KBM-7 (cell line): Measurements from ENCODE around the gene NAT16.
A peak's percentile ranks its signal among the peaks of the same experiment; 100 is the strongest.

Experiments
- DNase-seq: peaks from one replicate; pipeline ENCODE4 v3.0.0-alpha.2; 2015
- in situ Hi-C: fragments of 300-500 bp; cut with MboI; formaldehyde crosslinking; loops from 2 replicates; pipeline ENCODE4 v1.14.3; 2020; ENCODE audit warnings: low sequenced_read_pairs, low pct_unique_long_range_greater_than_20kb, mixed read lengths

Gene NAT16

GRCh38 chr7:101163279-101164070 lies 16.6 kb downstream of the NAT16 start:
- DNase-seq = peak; percentile 64
- in situ Hi-C loops = no loop called here

GRCh38 chr7:101162551-101163278 lies 17.4 kb downstream of the NAT16 start:
- DNase-seq = peak; percentile 53

GRCh38 chr7:101161692-101162471 lies 18.2 kb downstream of the NAT16 start:
- in situ Hi-C loops = no loop called here

More at GRCh38 chr7:101162551-101163278, 17.4 kb downstream of the NAT16 start:
- in situ Hi-C loops = no loop called here

DNA sequence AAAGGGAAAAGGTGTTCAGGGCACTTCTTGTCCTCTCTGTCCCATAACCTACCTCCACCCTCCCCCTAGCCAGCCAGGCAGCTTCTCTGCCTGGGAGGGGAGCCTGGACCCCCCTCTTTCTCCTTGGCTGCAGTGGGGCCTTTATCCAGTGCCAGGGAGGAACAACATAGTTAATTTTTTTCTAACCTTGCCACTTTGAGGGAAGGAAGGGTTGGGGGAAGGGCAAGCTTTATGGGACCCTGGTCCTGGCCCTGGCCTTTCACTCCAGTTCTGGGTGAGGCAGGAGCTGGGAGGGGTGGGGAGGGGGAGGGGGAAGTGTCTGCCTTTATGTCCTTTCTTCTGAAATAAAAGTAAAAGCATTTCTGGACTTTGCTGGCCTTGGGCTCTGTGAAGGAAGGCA lies 19.2 kb downstream of the NAT16 start:
- in situ Hi-C loops = no loop called here
- no peak for DNase-seq

More at GRCh38 chr7:101161692-101162471, 18.2 kb downstream of the NAT16 start:
- DNase-seq = no peak

GRCh38 chr7:101159696-101160674 lies 20.1 kb downstream of the NAT16 start:
- in situ Hi-C loops = no loop called here
- no peak for DNase-seq

- DNase-seq = no peak
- in situ Hi-C loops = no loop called here
Measured at GRCh38 chr7:101156866-101157589, 23.1 kb downstream of the NAT16 start.

- no peak for DNase-seq
- in situ Hi-C loops = no loop called here
Measured at GRCh38 chr7:101156277-101156676, 23.8 kb downstream of the NAT16 start.

GRCh38 chr7:101155303-101155702 lies 24.8 kb downstream of the NAT16 start:
- in situ Hi-C loops = no loop called here
- DNase-seq = no peak

GRCh38 chr7:101154693-101155102 lies 25.4 kb downstream of the NAT16 start:
- DNase-seq = no peak
- in situ Hi-C loops = no loop called here

- in situ Hi-C loops = no loop called here
- peak; percentile 98 for DNase-seq
Measured at GRCh38 chr7:101153969-101154692, 26.0 kb downstream of the NAT16 start, which contains the start of gene AP1S1. AP1S1 (plus strand) TSS chr7:101154476; CDS start chr7:101154515, 39 bp downstream.

- in situ Hi-C loops = no loop called here
- no peak for DNase-seq
Measured at GRCh38 chr7:101151908-101152651, 28.0 kb downstream of the NAT16 start.

- in situ Hi-C loops = no loop called here
- no peak for DNase-seq
Measured at GRCh38 chr7:101140746-101141382, 39.2 kb downstream of the NAT16 start.

- in situ Hi-C loops = no loop called here
- no peak for DNase-seq
Measured at GRCh38 chr7:101140339-101140699, 39.8 kb downstream of the NAT16 start.

- DNase-seq = peak; percentile 90
- in situ Hi-C loops = no loop called here
Measured at GRCh38 chr7:101138213-101138870, 41.8 kb downstream of the NAT16 start.

- in situ Hi-C loops = no loop called here
- DNase-seq = no peak
Measured at GRCh38 chr7:101137651-101138212, 42.4 kb downstream of the NAT16 start.
